HG03139 (cell line): Measurements from ENCODE around the gene POLE.

Source experiments
- ATAC-seq: cut with Tn5 transposase; IDR thresholded peaks from one replicate; pipeline ENCODE4 v1.9.1; 2021; ENCODE audit not compliant: unreplicated experiment

The POLE gene

GRCh38 chr12:132582582-132583410 lies 104.3 kb downstream of the POLE start:
- ATAC-seq = no peak

GRCh38 chr12:132582058-132582420 lies 105.1 kb downstream of the POLE start:
- no peak for ATAC-seq

- ATAC-seq = no peak
These were observed 105.6 kb downstream of the POLE start for GRCh38 chr12:132581348-132582057.

GRCh38 chr12:132580701-132581292 lies 106.3 kb downstream of the POLE start:
- no peak for ATAC-seq

GRCh38 chr12:132579744-132580143 lies 107.4 kb downstream of the POLE start:
- ATAC-seq = no peak

GRCh38 chr12:132578826-132579225 lies 108.3 kb downstream of the POLE start:
- no peak for ATAC-seq

- no peak for ATAC-seq
These were observed 109.0 kb downstream of the POLE start for GRCh38 chr12:132578118-132578517.

- no peak for ATAC-seq
These were observed 109.8 kb downstream of the POLE start for GRCh38 chr12:132577191-132577920.

GRCh38 chr12:132576701-132577100 lies 110.4 kb downstream of the POLE start:
- ATAC-seq = no peak

GRCh38 chr12:132575661-132576060 lies 111.5 kb downstream of the POLE start:
- ATAC-seq = no peak

GRCh38 chr12:132574271-132574996 lies 112.7 kb downstream of the POLE start:
- ATAC-seq = no peak
